ENCODE results near the gene SDS.

DNA sequence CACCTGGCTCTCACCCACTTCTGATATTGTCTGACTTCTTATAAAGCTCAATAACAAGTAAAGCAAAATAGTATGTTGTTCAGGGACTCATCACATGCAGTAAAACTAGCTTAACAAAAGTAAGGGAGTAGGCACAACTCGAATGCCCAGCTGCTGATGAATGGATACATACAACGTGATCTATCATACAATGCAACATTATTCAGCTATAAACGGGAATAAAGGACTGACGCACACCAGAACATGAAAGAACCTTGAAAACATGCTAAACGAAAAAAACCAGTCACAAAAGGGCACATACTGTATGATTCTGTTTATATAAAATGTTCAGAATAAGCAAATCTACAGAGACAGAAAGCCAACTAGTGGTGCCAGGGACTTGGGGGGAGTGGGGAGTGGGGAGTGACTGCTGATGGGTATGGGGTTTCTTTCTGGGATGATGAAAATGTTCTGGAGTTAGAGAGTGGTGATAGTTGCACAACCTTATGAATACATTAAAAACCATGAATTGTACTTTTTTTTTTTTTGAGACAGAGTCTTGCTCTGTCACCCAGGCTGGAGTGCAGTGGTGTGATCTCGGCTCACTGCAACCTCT lies 34.2 kb downstream of the SDS start:
- TF ChIP-seq, protein P1, sequence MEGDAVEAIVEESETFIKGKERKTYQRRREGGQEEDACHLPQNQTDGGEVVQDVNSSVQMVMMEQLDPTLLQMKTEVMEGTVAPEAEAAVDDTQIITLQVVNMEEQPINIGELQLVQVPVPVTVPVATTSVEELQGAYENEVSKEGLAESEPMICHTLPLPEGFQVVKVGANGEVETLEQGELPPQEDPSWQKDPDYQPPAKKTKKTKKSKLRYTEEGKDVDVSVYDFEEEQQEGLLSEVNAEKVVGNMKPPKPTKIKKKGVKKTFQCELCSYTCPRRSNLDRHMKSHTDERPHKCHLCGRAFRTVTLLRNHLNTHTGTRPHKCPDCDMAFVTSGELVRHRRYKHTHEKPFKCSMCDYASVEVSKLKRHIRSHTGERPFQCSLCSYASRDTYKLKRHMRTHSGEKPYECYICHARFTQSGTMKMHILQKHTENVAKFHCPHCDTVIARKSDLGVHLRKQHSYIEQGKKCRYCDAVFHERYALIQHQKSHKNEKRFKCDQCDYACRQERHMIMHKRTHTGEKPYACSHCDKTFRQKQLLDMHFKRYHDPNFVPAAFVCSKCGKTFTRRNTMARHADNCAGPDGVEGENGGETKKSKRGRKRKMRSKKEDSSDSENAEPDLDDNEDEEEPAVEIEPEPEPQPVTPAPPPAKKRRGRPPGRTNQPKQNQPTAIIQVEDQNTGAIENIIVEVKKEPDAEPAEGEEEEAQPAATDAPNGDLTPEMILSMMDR (IDR thresholded peaks at IDR 0.05; ENCODE audit: low read length): no peak
- TF ChIP-seq EZH2 (IDR thresholded peaks at IDR 0.05; ENCODE audit: borderline replicate concordance, low read length): no peak
